Vagina (tissue), 2 donors: Measurements from ENCODE around the gene EVC2.

Experiments
- CTCF ChIP-seq, 3 experiments: fragments of 450-650 bp in 2 of 3; fragments of 200-600 bp in 1 of 3; sonication (generic) in 1 of 3; IDR thresholded peaks; one replicate each; pipeline ENCODE4 v1.5.1; 2017 to 2019; ENCODE audit warnings: antibody characterized with exemption in 3 of 3, mild to moderate bottlenecking in 2 of 3, moderate library complexity in 2 of 3
- POLR2A ChIP-seq, 2 donors: fragments of 450-650 bp; IDR thresholded peaks; one replicate each; pipeline ENCODE4 v1.6.1; 2017; ENCODE audit warnings: antibody characterized with exemption in 2 of 2, mild to moderate bottlenecking in 2 of 2, moderate library complexity in 2 of 2

GRCh38 chr4:5526080-5526846 lies 182.1 kb downstream of the EVC2 start:
- TF ChIP-seq CTCF (IDR thresholded peaks at IDR 0.05), result no peak
- no peak for TF ChIP-seq POLR2A (IDR thresholded peaks at IDR 0.05)
